HG02642 (cell line): ENCODE measurements around the gene KLHL33.
"Not testable (repeated sequence)": the region's sequence is repeated elsewhere in the genome, so short reads cannot be mapped to it uniquely, and the experiment has no call there.

ENCODE experiments used
- ATAC-seq: cut with Tn5 transposase; IDR thresholded peaks from one replicate; pipeline ENCODE4 v1.9.1; 2021; ENCODE audit warnings: mild to moderate bottlenecking; ENCODE audit not compliant: unreplicated experiment, poor library complexity

KLHL33 gene

GRCh38 chr14:20454516-20455354, 18.8 kb upstream of the KLHL33 start, which contains the start of the genes APEX1 and OSGEP:
Gene APEX1 (plus strand): TSS chr14:20455226. CDS start chr14:20455646, 420 bp downstream.
Gene OSGEP (minus strand): TSS chr14:20454812. CDS start chr14:20454683, 129 bp downstream.
- ATAC-seq, result peak; percentile 92

GRCh38 chr14:20452831-20453230, 16.9 kb upstream of the KLHL33 start:
- ATAC-seq, result not testable (repeated sequence)

- no peak for ATAC-seq
Observed at GRCh38 chr14:20446889-20447288, 10.9 kb upstream of the KLHL33 start.

- ATAC-seq, result not testable (repeated sequence)
Observed at GRCh38 chr14:20443650-20444049, 7.7 kb upstream of the KLHL33 start.

- ATAC-seq, result no peak
Observed at GRCh38 chr14:20441461-20441860, 5.5 kb upstream of the KLHL33 start.

GRCh38 chr14:20440882-20441281, 4.9 kb upstream of the KLHL33 start:
- ATAC-seq, result no peak

- no peak for ATAC-seq
Observed at GRCh38 chr14:20440465-20440864, 4.5 kb upstream of the KLHL33 start.

- ATAC-seq, result no peak
Observed at GRCh38 chr14:20438664-20439063, 2.7 kb upstream of the KLHL33 start.

GRCh38 chr14:20436363-20436755, 393 bp upstream of the KLHL33 start:
- no peak for ATAC-seq

- ATAC-seq, result no peak
Observed at GRCh38 chr14:20434701-20435581, 1.0 kb downstream of the KLHL33 start.

GRCh38 chr14:20429801-20430669, 5.9 kb downstream of the KLHL33 start:
- ATAC-seq, result no peak

- ATAC-seq, result no peak
Observed at GRCh38 chr14:20428802-20429201, 7.2 kb downstream of the KLHL33 start.

GRCh38 chr14:20428010-20428365, 8.0 kb downstream of the KLHL33 start:
- peak; percentile 46 for ATAC-seq

GRCh38 chr14:20427231-20428009, 8.5 kb downstream of the KLHL33 start:
- peak; percentile 72 for ATAC-seq

- no peak for ATAC-seq
Observed at GRCh38 chr14:20424851-20425250, 11.1 kb downstream of the KLHL33 start.

GRCh38 chr14:20422886-20423285, 13.1 kb downstream of the KLHL33 start:
- ATAC-seq, result no peak

GRCh38 chr14:20421267-20421666, 14.7 kb downstream of the KLHL33 start:
- ATAC-seq, result no peak

- ATAC-seq, result no peak
Observed at GRCh38 chr14:20419419-20419818, 16.5 kb downstream of the KLHL33 start.

- no peak for ATAC-seq
Observed at GRCh38 chr14:20418501-20418909, 17.5 kb downstream of the KLHL33 start.
